GM12801 (cell line): ENCODE results near the gene ETV5.

Experiments
- CTCF ChIP-seq: IDR thresholded peaks from one replicate; pipeline ENCODE4 v1.5.1; 2011; ENCODE audit warnings: control low read depth; ENCODE audit not compliant: insufficient read length; ENCODE audit errors: extremely low read depth

The ETV5 gene

DNA sequence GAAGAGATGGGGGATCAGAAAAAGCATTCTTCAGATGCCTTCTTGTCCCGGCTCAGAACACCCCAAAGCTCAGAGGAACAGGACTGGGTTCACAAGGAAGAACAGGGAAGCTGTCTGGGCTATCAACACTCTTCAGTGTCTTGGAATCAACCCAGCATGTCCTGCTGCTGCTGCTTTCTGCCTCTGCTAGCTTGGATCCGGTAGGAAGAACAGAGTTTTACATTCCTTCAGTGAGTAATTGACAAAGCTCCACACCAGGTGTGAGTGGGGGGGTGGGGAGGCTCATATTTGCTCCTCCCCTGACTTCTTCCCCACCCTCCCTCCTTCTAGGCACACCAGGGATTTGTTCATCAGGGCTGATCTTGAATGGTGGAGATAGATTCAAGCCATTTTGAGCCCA, 13.1 kb upstream of the ETV5 start:
- TF ChIP-seq CTCF: no peak

- no peak for TF ChIP-seq CTCF
These were observed 12.4 kb upstream of the ETV5 start for GRCh38 chr3:186121278-186121677.

- TF ChIP-seq CTCF: no peak
These were observed 10.6 kb upstream of the ETV5 start for GRCh38 chr3:186119499-186119898.

GRCh38 chr3:186118692-186119091, 9.8 kb upstream of the ETV5 start:
- TF ChIP-seq CTCF: no peak

DNA sequence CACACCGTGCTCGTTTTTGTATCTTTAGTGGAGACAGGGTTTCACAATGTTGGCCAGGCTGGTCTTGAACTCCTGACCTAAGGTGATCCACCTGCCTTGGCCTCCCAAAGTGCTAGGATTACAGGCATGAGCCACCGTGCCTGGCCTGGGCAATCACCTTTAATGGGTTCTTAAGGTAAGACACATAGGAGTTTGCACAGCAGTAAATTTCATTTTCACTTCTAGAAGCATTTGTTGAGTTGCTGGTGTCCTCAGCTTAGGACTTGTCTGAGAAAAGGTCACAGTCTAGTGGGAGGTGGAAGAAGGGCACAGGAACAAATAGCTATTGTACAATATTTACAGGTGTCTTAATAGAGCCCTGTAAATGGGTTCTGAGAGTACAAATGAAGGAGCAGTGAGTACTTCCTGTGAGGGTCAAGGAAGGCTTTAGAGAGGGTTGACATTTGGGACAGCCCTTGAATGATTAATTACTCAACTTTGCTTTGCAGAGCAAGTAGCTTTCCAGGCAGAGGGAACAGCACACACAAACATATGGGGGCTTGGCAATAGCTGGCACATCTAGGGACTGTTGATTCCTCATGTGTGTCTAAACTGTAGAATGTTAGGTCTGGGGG, 8.7 kb upstream of the ETV5 start:
- no peak for TF ChIP-seq CTCF

DNA sequence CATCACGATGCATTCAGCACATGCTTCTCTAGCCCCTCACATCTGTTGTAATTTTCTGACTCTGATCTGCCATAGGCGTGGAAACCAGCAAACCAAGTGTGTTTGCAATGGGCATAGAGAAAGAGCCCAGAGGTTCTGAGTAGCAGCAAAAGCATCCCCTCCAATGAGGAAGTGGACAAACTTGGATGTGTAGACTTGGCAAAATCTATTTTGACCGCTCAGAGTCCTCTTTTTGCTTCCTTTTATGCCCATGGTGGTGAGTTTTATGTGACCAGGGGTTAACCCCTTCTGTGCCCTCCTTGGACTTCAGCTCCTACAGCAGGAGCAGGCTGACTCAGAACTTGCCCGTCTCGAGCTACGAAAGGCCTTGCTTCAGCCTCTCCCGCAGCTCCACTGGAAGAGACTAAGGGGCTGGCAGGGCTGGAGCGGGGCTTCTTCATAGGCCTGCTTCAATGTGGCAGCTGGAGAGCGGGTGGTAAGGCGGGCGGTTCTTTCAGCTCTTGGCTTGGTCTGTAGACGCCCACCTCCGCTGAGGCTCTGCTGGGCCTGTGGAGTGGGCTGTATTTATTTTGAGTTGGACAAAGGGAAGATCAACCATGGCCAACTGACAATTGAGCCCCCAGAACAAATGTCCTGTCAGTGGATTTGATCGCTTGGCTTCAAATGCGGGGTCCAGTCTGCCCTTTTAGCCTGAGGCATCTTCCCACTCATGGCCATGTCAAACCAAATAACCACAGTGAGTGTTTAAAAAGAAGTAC, 6.5 kb upstream of the ETV5 start:
- TF ChIP-seq CTCF: no peak

DNA sequence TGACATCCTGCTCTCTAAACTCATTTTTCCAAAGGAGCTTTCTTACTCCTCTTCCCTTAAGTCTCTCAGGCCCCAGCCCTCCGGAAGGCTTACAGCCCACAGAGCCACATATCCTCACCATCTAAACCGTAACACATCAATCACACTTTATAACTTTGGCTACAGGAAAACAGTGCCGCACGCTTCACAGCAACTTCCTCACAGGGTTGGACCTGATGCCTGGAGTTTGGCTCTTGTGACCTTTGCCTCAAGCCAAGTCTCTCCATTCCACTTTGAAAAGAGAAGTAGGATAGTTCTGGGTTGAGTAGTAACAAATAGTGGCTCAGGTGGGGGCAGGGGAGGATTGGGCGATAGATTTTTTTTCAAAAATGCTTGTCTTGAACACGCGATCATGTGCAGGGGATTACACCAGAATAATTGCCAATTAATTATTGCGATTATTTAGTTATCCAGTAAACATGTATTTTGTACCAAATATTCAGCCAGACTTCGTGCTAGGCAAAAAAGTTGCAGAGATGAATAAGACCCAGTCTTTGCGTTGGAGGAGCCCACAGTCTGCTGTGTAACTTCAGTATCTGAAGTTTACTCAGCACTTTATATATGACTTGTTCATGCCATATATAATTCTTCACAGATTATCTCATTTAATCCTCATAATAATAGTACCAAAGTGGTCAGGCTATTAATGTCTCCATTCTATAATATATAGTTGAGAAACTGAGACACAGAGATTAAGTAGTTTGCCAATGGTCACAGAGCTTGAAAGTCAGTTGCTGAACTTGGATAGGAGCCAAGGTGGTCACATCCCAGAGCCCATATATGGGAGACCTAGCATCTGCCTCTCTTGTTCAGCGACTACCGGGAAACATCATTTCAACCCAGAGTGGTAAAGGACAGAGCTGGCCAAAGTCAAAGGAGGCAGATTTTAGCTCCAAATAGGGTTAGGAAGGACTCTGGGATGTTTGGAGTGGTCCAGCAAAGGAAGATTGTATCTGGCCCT, 2.4 kb upstream of the ETV5 start:
- no peak for TF ChIP-seq CTCF
